Stimulated activated CD4-positive, alpha-beta T cell treated with anti-CD3 and anti-CD28 coated beads, Interleukin-15, amount 100 ng/mL, for 1 hour (primary cell): ENCODE measurements around the gene FAM240B.

Experiments
- DNase-seq, 2 donors: peaks; one replicate each; pipeline ENCODE4 v3.0.0-alpha.2; 2020; ENCODE audit warnings: low read depth in 1 of 2, low spot score in 1 of 2

Gene FAM240B

GRCh38 chr9:38700695-38701094 is 19.2 kb downstream of the FAM240B start:
- DNase-seq, result no peak

- DNase-seq, result no peak
Measured at GRCh38 chr9:38699337-38699736, 20.6 kb downstream of the FAM240B start.

- DNase-seq, result no peak
Measured at GRCh38 chr9:38697776-38698300, 22.1 kb downstream of the FAM240B start.

- no peak for DNase-seq
Measured at GRCh38 chr9:38696999-38697398, 22.9 kb downstream of the FAM240B start.

GRCh38 chr9:38694676-38695075 is 25.3 kb downstream of the FAM240B start:
- no peak for DNase-seq

GRCh38 chr9:38692707-38693106 is 27.2 kb downstream of the FAM240B start:
- DNase-seq, result no peak

- DNase-seq, result no peak
Measured at GRCh38 chr9:38690574-38690973, 29.4 kb downstream of the FAM240B start.

GRCh38 chr9:38689678-38690077 is 30.3 kb downstream of the FAM240B start:
- DNase-seq, result no peak

GRCh38 chr9:38687992-38688391 is 31.9 kb downstream of the FAM240B start:
- DNase-seq, result no peak

- peak in 1 of 2 donors; percentile 6 for DNase-seq
Measured at GRCh38 chr9:38687389-38687842, 32.5 kb downstream of the FAM240B start.

- DNase-seq, result no peak
Measured at GRCh38 chr9:38686933-38687332, 33.0 kb downstream of the FAM240B start.

GRCh38 chr9:38685535-38685934 is 34.4 kb downstream of the FAM240B start:
- DNase-seq, result no peak

GRCh38 chr9:38683336-38683735 is 36.6 kb downstream of the FAM240B start:
- DNase-seq, result no peak

- DNase-seq, result no peak
Measured at GRCh38 chr9:38682713-38683112, 37.2 kb downstream of the FAM240B start.

- DNase-seq, result no peak
Measured at GRCh38 chr9:38681747-38682227, 38.1 kb downstream of the FAM240B start.

- DNase-seq, result no peak
Measured at GRCh38 chr9:38680837-38681445, 39.0 kb downstream of the FAM240B start.

- no peak for DNase-seq
Measured at GRCh38 chr9:38677660-38678303, 42.2 kb downstream of the FAM240B start.

- DNase-seq, result no peak
Measured at GRCh38 chr9:38675831-38676230, 44.1 kb downstream of the FAM240B start.

- no peak for DNase-seq
Measured at GRCh38 chr9:38675211-38675610, 44.7 kb downstream of the FAM240B start.

GRCh38 chr9:38673399-38674193 is 46.3 kb downstream of the FAM240B start:
- no peak for DNase-seq

- DNase-seq, result no peak
Measured at GRCh38 chr9:38671748-38672147, 48.2 kb downstream of the FAM240B start.

- no peak for DNase-seq
Measured at GRCh38 chr9:38671372-38671731, 48.6 kb downstream of the FAM240B start.
